ENCODE data around the gene BANP. TPM values are rescaled to one million over a fixed set of nuclear protein-coding genes. Genes with fewer than 3 reads are reported as not detected.

The BANP gene
- total RNA-seq, 1 experiment from 2014 or later, result 22.6 TPM

- ATAC-seq (no peak), DNase-seq (ENCODE audit: low read depth, low spot score) (no peak)
- TF ChIP-seq CTCF (IDR thresholded peaks at IDR 0.05), result no peak
- no peak for TF ChIP-seq REST (IDR thresholded peaks at IDR 0.05; ENCODE audit: insufficient read depth in 1 of 2, low read depth in 2 of 2, low read length in 1 of 2)
- no peak for TF ChIP-seq TCF7L2 (IDR thresholded peaks at IDR 0.05; ENCODE audit: low read depth, low read length)
- no peak for TF ChIP-seq POLR2AphosphoS5 (IDR thresholded peaks at IDR 0.05; ENCODE audit: low read depth, low read length)
- TF ChIP-seq SIN3A (IDR thresholded peaks at IDR 0.05; ENCODE audit: borderline replicate concordance, insufficient read depth, low read depth, low read length), result no peak
- Histone ChIP-seq H3K27me3 (ENCODE audit: control insufficient read depth, insufficient read depth, low read length) (no peaks in the 10 kb centered on the region), H3K9me3 (ENCODE audit: control insufficient read depth, insufficient read depth, low read depth, low read length) (no peaks in the 10 kb centered on the region), H3K36me3 (ENCODE audit: control insufficient read depth, insufficient read depth, low read length) (no peaks in the 10 kb centered on the region), H3K4me1 (ENCODE audit: control insufficient read depth, insufficient read depth, low read length) (no peaks in the 10 kb centered on the region), H3K27ac (ENCODE audit: low read length) (no peak overlapping the region), H3K4me3 (ENCODE audit: low read depth in 2 of 2, low read length in 2 of 2) (no peak overlapping the region)
- POLR2A ChIA-PET, result no interaction called here
- CTCF ChIA-PET, result no interaction called here
- intact Hi-C loops (cut with micrococcal nuclease; ENCODE audit: unreplicated experiment), result no loop called here
- BruUV-seq (replicated peaks), result no TSS peak
- in situ Hi-C loops (cut with HindIII; ENCODE audit: low pct_unique_long_range_greater_than_20kb, low sequenced_read_pairs), result no loop called here
Measured at GRCh38 chr16:88077328-88078108, 126.3 kb downstream of the BANP start.

- H3K36me3 ChIP-seq (ENCODE audit: control insufficient read depth, insufficient read depth, low read length), result no peaks in the 10 kb centered on the region
- H3K4me1 ChIP-seq (ENCODE audit: control insufficient read depth, insufficient read depth, low read length), result no peaks in the 10 kb centered on the region
- TF ChIP-seq CTCF (IDR thresholded peaks at IDR 0.05), result no peak
- no peak for TF ChIP-seq TCF7L2 (IDR thresholded peaks at IDR 0.05; ENCODE audit: low read depth, low read length)
- TF ChIP-seq REST (IDR thresholded peaks at IDR 0.05; ENCODE audit: insufficient read depth in 1 of 2, low read depth in 2 of 2, low read length in 1 of 2), result no peak
- TF ChIP-seq SIN3A (IDR thresholded peaks at IDR 0.05; ENCODE audit: borderline replicate concordance, insufficient read depth, low read depth, low read length), result no peak
- no peak for TF ChIP-seq POLR2AphosphoS5 (IDR thresholded peaks at IDR 0.05; ENCODE audit: low read depth, low read length)
- POLR2A ChIA-PET, result no interaction called here
- H3K27me3 ChIP-seq (ENCODE audit: control insufficient read depth, insufficient read depth, low read length), result no peaks in the 10 kb centered on the region
- no peak overlapping the region for H3K4me3 ChIP-seq (ENCODE audit: low read depth in 2 of 2, low read length in 2 of 2)
- intact Hi-C loops (cut with micrococcal nuclease; ENCODE audit: unreplicated experiment), result no loop called here
- CTCF ChIA-PET, result no interaction called here
- no peak for DNase-seq (ENCODE audit: low read depth, low spot score)
- no peak for ATAC-seq
- no TSS peak for BruUV-seq (replicated peaks)
- H3K9me3 ChIP-seq (ENCODE audit: control insufficient read depth, insufficient read depth, low read depth, low read length), result no peaks in the 10 kb centered on the region
- in situ Hi-C loops (cut with HindIII; ENCODE audit: low pct_unique_long_range_greater_than_20kb, low sequenced_read_pairs), result no loop called here
- H3K27ac ChIP-seq (ENCODE audit: low read length), result no peak overlapping the region
Measured at GRCh38 chr16:88078111-88078775, 127.0 kb downstream of the BANP start.
